Esophagus squamous epithelium (tissue), 5 donors: Measurements from ENCODE around the gene C11orf91. TPM values are rescaled to one million over a fixed set of nuclear protein-coding genes. Genes with fewer than 3 reads are reported as not detected.

Experiments used
- DNase-seq: peaks from one replicate; lab custom pipeline; 2025; lab: John Stamatoyannopoulos, UW
- H3K27ac ChIP-seq, 4 donors: fragments of 200-600 bp; sonication (generic); one replicate each; pipeline ENCODE4 v1.5.1; 2016 to 2019; ENCODE audit warnings: mild to moderate bottlenecking in 1 of 4
- H3K27me3 ChIP-seq, 4 donors: fragments of 200-600 bp; sonication (generic); 1 replicate in 3 of 4; 2 replicates in 1 of 4; pipeline versions ENCODE4 v1.5.1 to v1.6.0; 2017 to 2021; ENCODE audit warnings: antibody characterized with exemption in 1 of 4
- H3K36me3 ChIP-seq, 3 donors: fragments of 200-600 bp; sonication (generic); one replicate each; pipeline ENCODE4 v1.5.1; 2016 to 2019
- H3K4me1 ChIP-seq, 3 donors: fragments of 200-600 bp; sonication (generic); one replicate each; pipeline ENCODE4 v1.5.1; 2017 to 2019
- H3K4me3 ChIP-seq, 4 donors: fragments of 200-600 bp; sonication (generic); 1 replicate in 3 of 4; 2 replicates in 1 of 4; pipeline ENCODE4 v1.5.1; 2016 to 2019; ENCODE audit warnings: mild to moderate bottlenecking in 2 of 4, moderate library complexity in 1 of 4
- H3K9me3 ChIP-seq, 3 donors: fragments of 200-600 bp; sonication (generic); one replicate each; pipeline ENCODE4 v1.5.1; 2016 to 2019
- POLR2A ChIP-seq, 4 donors: fragments of 450-650 bp; IDR thresholded peaks; one replicate each; pipeline ENCODE4 v1.6.1; 2017; ENCODE audit warnings: antibody characterized with exemption in 4 of 4, mild to moderate bottlenecking in 4 of 4, moderate library complexity in 3 of 4
- WGBS, 2 donors: methylation state at CpG; one replicate each; pipeline ENCODE4 v1.1.5; 2018; 5-methylcytosine and 5-hydroxymethylcytosine counted together
- intact Hi-C: fragments of 100-400 bp; cut with DNase I; formaldehyde crosslinking; loops from one replicate; pipeline ENCODE4 v1.15.0; 2022
- total RNA-seq, 4 donors: library from RNA; depleted of rRNA; stranded (reverse); fragments of >200 nt; gene quantifications; one replicate each; pipeline ENCODE4 v1.1.0, GENCODE V29; 2016
- TF ChIP-seq, protein P1 (sequence below), 6 experiments: fragments of 450-650 bp in 4 of 6; fragments of 200-600 bp in 2 of 6; sonication (generic) in 2 of 6; IDR thresholded peaks; one replicate each; pipeline ENCODE4 v1.5.1; 2016 to 2019; ENCODE audit warnings: antibody characterized with exemption in 6 of 6, mild to moderate bottlenecking in 4 of 6, moderate library complexity in 4 of 6
- donor health status: DM: yes; HTN: yes; CAD: no.

Gene C11orf91
- total RNA-seq, 4 donors from 2014 or later, result not detected

DNA sequence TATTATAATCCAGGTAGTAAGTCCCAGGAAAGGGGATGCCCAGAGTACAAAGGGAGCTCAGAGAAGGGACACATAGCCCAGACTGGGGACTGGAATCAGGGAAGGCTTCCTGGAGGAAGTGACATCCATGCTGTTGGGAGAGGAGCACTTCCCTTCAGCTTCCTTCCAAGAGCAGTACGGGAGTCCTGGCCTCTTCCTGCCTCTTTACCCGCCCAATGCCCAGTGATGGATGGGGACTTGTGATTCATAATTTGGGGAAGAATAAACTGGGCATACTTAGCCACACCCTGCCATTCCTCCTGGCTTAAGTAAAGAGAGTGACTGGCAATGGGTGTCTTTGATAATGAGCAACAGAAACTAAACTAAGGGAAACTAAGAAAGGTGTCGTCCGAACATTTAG is 11.5 kb downstream of the C11orf91 start:
- intact Hi-C loops, result loop anchor here (5.0 kb wide), 1 partner anchor 327 kb away; no protein-coding TSS in a partner anchor
- peak overlapping the region; percentile 78 to 94 (median 87) for H3K27ac ChIP-seq
- peaks cover 37 to 65% (median 44%) of the 10 kb centered on the region in 3 donors for H3K4me1 ChIP-seq
- no peaks in the 10 kb centered on the region for H3K36me3 ChIP-seq
- 24 to 46% methylated on average over 4 of the region's 4 CpGs for WGBS, 2 donors
- H3K4me3 ChIP-seq, result no peak overlapping the region
- no peaks in the 10 kb centered on the region for H3K9me3 ChIP-seq
- H3K27me3 ChIP-seq, result no peaks in the 10 kb centered on the region
- TF ChIP-seq, protein P1, sequence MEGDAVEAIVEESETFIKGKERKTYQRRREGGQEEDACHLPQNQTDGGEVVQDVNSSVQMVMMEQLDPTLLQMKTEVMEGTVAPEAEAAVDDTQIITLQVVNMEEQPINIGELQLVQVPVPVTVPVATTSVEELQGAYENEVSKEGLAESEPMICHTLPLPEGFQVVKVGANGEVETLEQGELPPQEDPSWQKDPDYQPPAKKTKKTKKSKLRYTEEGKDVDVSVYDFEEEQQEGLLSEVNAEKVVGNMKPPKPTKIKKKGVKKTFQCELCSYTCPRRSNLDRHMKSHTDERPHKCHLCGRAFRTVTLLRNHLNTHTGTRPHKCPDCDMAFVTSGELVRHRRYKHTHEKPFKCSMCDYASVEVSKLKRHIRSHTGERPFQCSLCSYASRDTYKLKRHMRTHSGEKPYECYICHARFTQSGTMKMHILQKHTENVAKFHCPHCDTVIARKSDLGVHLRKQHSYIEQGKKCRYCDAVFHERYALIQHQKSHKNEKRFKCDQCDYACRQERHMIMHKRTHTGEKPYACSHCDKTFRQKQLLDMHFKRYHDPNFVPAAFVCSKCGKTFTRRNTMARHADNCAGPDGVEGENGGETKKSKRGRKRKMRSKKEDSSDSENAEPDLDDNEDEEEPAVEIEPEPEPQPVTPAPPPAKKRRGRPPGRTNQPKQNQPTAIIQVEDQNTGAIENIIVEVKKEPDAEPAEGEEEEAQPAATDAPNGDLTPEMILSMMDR (IDR thresholded peaks at IDR 0.05), result no peak
- TF ChIP-seq POLR2A (IDR thresholded peaks at IDR 0.05), result no peak
- DNase-seq, result no peak

DNA sequence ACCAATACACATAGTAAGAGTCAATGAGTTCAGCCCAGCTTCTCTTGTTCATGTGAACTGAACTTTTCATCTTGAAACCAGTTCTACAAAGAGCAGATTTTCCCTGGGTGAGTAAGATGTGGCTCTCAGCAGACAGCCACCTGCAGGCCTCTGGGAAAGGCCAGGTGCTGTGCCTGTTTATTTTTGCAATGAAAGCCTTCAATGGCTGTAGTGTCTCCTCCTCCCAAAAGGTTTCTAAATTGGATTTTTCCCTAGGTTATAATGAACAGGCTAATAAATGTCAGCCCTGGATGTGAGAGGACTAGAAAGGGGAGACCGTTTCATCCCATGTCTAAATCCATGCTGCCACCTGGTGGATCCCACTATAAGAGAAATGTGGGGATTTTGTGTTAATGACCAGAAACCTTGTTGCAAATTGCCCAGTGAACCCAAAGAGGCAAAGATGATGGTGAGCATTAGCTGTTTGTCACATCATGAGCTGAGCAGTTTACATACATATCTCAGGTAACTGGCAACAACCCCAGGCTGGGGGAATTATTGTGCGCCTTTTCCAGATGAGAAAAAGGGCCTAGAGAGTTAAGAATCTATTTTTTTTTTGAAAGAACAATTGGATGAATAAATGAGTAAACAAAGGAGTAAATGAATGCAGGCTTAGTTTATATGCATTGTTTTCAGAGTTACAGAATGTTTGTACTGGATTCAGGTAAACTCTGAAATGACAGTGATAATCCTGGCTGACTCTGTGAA is 12.7 kb downstream of the C11orf91 start:
- peak overlapping the region; percentile 78 to 94 (median 87) for H3K27ac ChIP-seq
- peaks cover 33 to 58% (median 36%) of the 10 kb centered on the region in 3 donors for H3K4me1 ChIP-seq
- no peaks in the 10 kb centered on the region for H3K27me3 ChIP-seq
- H3K9me3 ChIP-seq, result no peaks in the 10 kb centered on the region
- intact Hi-C loops, result loop anchor here (5.0 kb wide), 1 partner anchor 326 kb away; no protein-coding TSS in a partner anchor
- DNase-seq, result no peak
- H3K36me3 ChIP-seq, result no peaks in the 10 kb centered on the region
- no peak overlapping the region for H3K4me3 ChIP-seq
- TF ChIP-seq POLR2A (IDR thresholded peaks at IDR 0.05), result no peak
- TF ChIP-seq, protein P1 (IDR thresholded peaks at IDR 0.05), result peak; percentile 48 to 84 (median 65)
- WGBS, 2 donors, result 38 to 50% methylated on average over 2 of the region's 2 CpGs

DNA sequence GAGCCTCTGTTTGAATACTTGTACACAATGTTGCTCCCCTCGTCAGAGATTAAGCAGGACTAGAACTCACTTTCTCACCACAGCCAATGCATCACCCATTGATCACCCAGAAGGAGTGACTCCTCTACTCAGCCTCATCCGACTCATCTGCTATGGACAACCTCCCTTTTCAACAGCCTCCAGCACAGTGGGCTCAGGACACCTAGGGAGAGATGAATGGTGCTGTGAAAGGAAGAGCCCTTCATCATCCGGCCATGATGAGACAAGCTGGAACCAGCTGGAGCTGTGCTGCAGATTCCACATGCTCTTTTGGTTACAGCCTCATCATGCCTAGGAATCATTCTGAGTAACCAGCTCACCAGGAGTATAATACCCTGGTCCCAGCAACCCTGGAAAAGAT is 15.5 kb downstream of the C11orf91 start:
- no peaks in the 10 kb centered on the region for H3K36me3 ChIP-seq
- peaks cover 0 to 10% (median 0%) of the 10 kb centered on the region in 4 donors for H3K27me3 ChIP-seq
- H3K4me1 ChIP-seq, result peaks cover 13 to 41% (median 13%) of the 10 kb centered on the region in 3 donors
- WGBS, 2 donors, result 38 to 48% methylated on average over 2 to 3 of the region's 3 CpGs
- intact Hi-C loops, result loop anchor here (5.0 kb wide), 1 partner anchor 323 kb away; no protein-coding TSS in a partner anchor
- no peak overlapping the region for H3K4me3 ChIP-seq
- no peak for DNase-seq
- H3K9me3 ChIP-seq, result no peaks in the 10 kb centered on the region
- TF ChIP-seq, protein P1 (IDR thresholded peaks at IDR 0.05), result no peak
- no peak for TF ChIP-seq POLR2A (IDR thresholded peaks at IDR 0.05)
- H3K27ac ChIP-seq, result no peak overlapping the region

DNA sequence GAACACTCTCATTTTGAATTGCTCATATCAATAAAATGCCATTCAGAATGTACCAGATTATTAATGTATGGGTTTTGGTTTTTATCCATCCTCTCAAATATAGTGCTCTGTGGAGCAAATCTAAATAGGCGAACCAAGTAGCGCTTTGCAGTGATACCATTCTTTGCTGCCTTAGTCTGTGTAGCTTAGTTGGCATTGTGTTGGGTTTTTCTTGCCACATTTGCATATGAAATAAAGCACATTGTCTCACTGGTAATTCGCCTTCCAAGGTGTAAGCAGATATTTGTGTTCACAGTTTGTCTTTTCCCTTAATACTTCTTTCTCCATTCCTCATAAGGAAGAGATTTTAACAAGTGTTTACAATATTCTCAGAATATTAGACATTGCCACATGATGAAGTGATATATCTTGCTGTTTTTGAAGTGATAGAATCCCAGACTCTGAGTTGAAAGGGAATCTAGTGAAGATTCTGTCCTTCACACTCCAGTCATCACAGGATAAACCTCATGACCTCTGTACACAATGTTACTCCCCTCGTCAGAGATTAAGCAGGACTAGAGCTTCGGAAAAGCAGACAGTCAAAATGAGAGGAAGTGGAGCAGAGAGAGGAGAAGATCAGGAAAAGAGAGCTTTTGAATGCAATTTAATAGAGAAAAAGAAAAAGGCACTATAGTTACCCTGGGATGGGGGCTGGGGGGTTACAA is 16.5 kb downstream of the C11orf91 start:
- DNase-seq, result no peak
- Histone ChIP-seq H3K27ac (peak overlapping the region in 1 of 4 donors; percentile 11), H3K4me3 (no peak overlapping the region), H3K4me1 (peaks cover 4 to 32% (median 5%) of the 10 kb centered on the region in 3 donors), H3K27me3 (peaks cover 0 to 10% (median 0%) of the 10 kb centered on the region in 4 donors), H3K9me3 (no peaks in the 10 kb centered on the region), H3K36me3 (no peaks in the 10 kb centered on the region)
- WGBS, 2 donors, result 68 to 81% methylated on average over 5 of the region's 5 CpGs
- no peak for TF ChIP-seq POLR2A (IDR thresholded peaks at IDR 0.05)
- TF ChIP-seq, protein P1 (IDR thresholded peaks at IDR 0.05), result no peak
- intact Hi-C loops, result no loop called here
